KMS-11 (cell line): ENCODE results near the gene ANKRD13D.

Source experiments
- H2AFZ ChIP-seq: fragments of 200-600 bp; sonication (generic); 2 replicates; pipeline ENCODE4 v1.6.1; 2016; ENCODE audit warnings: antibody characterized with exemption, mixed run types, low read depth
- H3K27ac ChIP-seq: fragments of 200-600 bp; sonication (generic); 2 replicates; pipeline ENCODE4 v1.6.1; 2016; ENCODE audit warnings: mild to moderate bottlenecking, mixed run types
- H3K27me3 ChIP-seq: fragments of 200-600 bp; sonication (generic); 2 replicates; pipeline ENCODE4 v1.6.1; 2017; ENCODE audit warnings: mild to moderate bottlenecking, low read depth, mixed run types, moderate library complexity; ENCODE audit not compliant: insufficient read depth
- H3K36me3 ChIP-seq: fragments of 200-600 bp; sonication (generic); 2 replicates; pipeline ENCODE4 v1.6.1; 2017; ENCODE audit warnings: mild to moderate bottlenecking, mixed run types; ENCODE audit not compliant: insufficient read depth
- H3K4me1 ChIP-seq: fragments of 200-600 bp; sonication (generic); 2 replicates; pipeline ENCODE4 v1.6.1; 2016; ENCODE audit warnings: mild to moderate bottlenecking, low read depth, mixed run types; ENCODE audit not compliant: poor library complexity, severe bottlenecking
- H3K4me2 ChIP-seq: fragments of 200-600 bp; sonication (generic); 2 replicates; pipeline ENCODE4 v1.7.0; 2016; ENCODE audit warnings: mild to moderate bottlenecking, mixed run types
- H3K4me3 ChIP-seq: fragments of 200-600 bp; sonication (generic); IDR thresholded peaks from 2 replicates; pipeline ENCODE4 v1.6.1; 2017; ENCODE audit warnings: low read depth, low read length, mixed read lengths; ENCODE audit not compliant: insufficient read depth
- H3K79me2 ChIP-seq: fragments of 200-600 bp; sonication (generic); 2 replicates; pipeline ENCODE4 v1.6.1; 2016; ENCODE audit warnings: low read depth, mixed run types; ENCODE audit not compliant: insufficient read depth
- H3K9ac ChIP-seq: fragments of 200-600 bp; sonication (generic); 2 replicates; pipeline ENCODE4 v1.6.1; 2016; ENCODE audit warnings: mild to moderate bottlenecking, mixed run types
- H4K20me1 ChIP-seq: fragments of 200-600 bp; sonication (generic); 2 replicates; pipeline ENCODE4 v1.6.1; 2016; ENCODE audit warnings: mild to moderate bottlenecking, mixed run types; ENCODE audit not compliant: insufficient read depth
- CTCF ChIP-seq: fragments of 200-600 bp; sonication (generic); conservative IDR thresholded peaks from 2 replicates; pipeline ENCODE4 v1.6.1; 2017; ENCODE audit warnings: low read depth, mild to moderate bottlenecking, antibody characterized with exemption, low read length, moderate library complexity, mixed read lengths

ANKRD13D gene

GRCh38 chr11:67272327-67273259, 16.5 kb upstream of the ANKRD13D start:
- Histone ChIP-seq H3K4me1 (peaks cover 39% of the 10 kb centered on the region), H2AFZ (no peak overlapping the region), H4K20me1 (no peaks in the 10 kb centered on the region), H3K27me3 (no peaks in the 10 kb centered on the region), H3K4me3 (no peak overlapping the region), H3K4me2 (no peak overlapping the region), H3K27ac (no peak overlapping the region), H3K9ac (no peak overlapping the region), H3K79me2 (peaks cover 93% of the 10 kb centered on the region), H3K36me3 (0 out of 2 replicates have a peak, but pooled peaks cover 4% of the 10 kb centered on the region)
- no peak for TF ChIP-seq CTCF

- H3K79me2 ChIP-seq, result peaks cover 90% of the 10 kb centered on the region
- H3K4me1 ChIP-seq, result peaks cover 39% of the 10 kb centered on the region
- H3K9ac ChIP-seq, result no peak overlapping the region
- TF ChIP-seq CTCF, result no peak
- H3K27ac ChIP-seq, result no peak overlapping the region
- no peaks in the 10 kb centered on the region for H3K27me3 ChIP-seq
- no peaks in the 10 kb centered on the region for H4K20me1 ChIP-seq
- H3K36me3 ChIP-seq, result no peaks in the 10 kb centered on the region
- no peak overlapping the region for H2AFZ ChIP-seq
- no peak overlapping the region for H3K4me3 ChIP-seq
- no peak overlapping the region for H3K4me2 ChIP-seq
These were observed 15.7 kb upstream of the ANKRD13D start for GRCh38 chr11:67273260-67273990.

GRCh38 chr11:67274768-67275605, 14.1 kb upstream of the ANKRD13D start:
- Histone ChIP-seq H3K36me3 (no peaks in the 10 kb centered on the region), H3K27me3 (no peaks in the 10 kb centered on the region), H2AFZ (no peak overlapping the region), H3K4me3 (no peak overlapping the region), H3K27ac (no peak overlapping the region), H3K4me1 (peaks cover 33% of the 10 kb centered on the region), H3K4me2 (no peak overlapping the region), H3K9ac (no peak overlapping the region), H4K20me1 (no peaks in the 10 kb centered on the region), H3K79me2 (peaks cover 74% of the 10 kb centered on the region)
- TF ChIP-seq CTCF, result no peak
